A549 treated with Mapracorat at 1 μM for 4 hours (cell line): ENCODE measurements around the gene VSIG1. TPM values are rescaled to one million over a fixed set of nuclear protein-coding genes. Genes with fewer than 3 reads are reported as not detected.

ENCODE experiments used
- total RNA-seq: library from RNA; stranded (reverse); fragments of 200-300 nt; extraction: Qiagen RNA extraction; gene quantifications from 5 replicates; pipeline ENCODE4 v1.2.3, GENCODE V29; 2022

The VSIG1 gene
- total RNA-seq = 0.13 to 0.44 TPM (median 0.21 TPM) in 5 replicates

GRCh38 chrX:108044554-108045256 lies at the start of gene VSIG1:
Gene VSIG1, plus strand, starts transcription at chrX:108045065. Its CDS starts 66 bp downstream, at chrX:108045131.

GRCh38 chrX:108091264-108091877 lies 46.5 kb downstream of the VSIG1 start, which contains the start of the genes ATG4A and PSMD10:
Gene ATG4A, plus strand, starts transcription at chrX:108091778. Its CDS starts 49 bp downstream, at chrX:108091827.
Gene PSMD10, minus strand, starts transcription at chrX:108091542. Its CDS starts 22 bp downstream, at chrX:108091520.

Other genes starting within 250 kb of the VSIG1 start
- 6.4 to 9.1 TPM (median 7.3 TPM) in 5 replicates for gene MID2, start 219.2 kb upstream of the VSIG1 start, total RNA-seq
- not detected in 5 replicates for gene TEX13B, start 62.7 kb upstream of the VSIG1 start, total RNA-seq
- gene PSMD10, start 46.5 kb downstream of the VSIG1 start, total RNA-seq = 71.2 to 83.9 TPM (median 77.5 TPM) in 5 replicates
- gene ATG4A, start 46.7 kb downstream of the VSIG1 start, total RNA-seq = 7.1 to 8.5 TPM (median 7.8 TPM) in 5 replicates